Testis (tissue), 3 donors: ENCODE measurements around the gene KCTD1. TPM values are rescaled to one million over a fixed set of nuclear protein-coding genes. Genes with fewer than 3 reads are reported as not detected.

Experiments used
- DNase-seq: peaks from one replicate; pipeline ENCODE4 v3.0.0-alpha.2; 2019
- H3K27ac ChIP-seq, 2 donors: fragments of 200-600 bp; sonication (generic); one replicate each; pipeline ENCODE4 v1.5.1; 2019
- H3K27me3 ChIP-seq: fragments of 200-600 bp; sonication (generic); one replicate; pipeline ENCODE4 v1.5.1; 2019
- H3K36me3 ChIP-seq: fragments of 200-600 bp; sonication (generic); one replicate; pipeline ENCODE4 v1.5.1; 2017; ENCODE audit warnings: low read depth; ENCODE audit errors: missing control alignments
- H3K4me1 ChIP-seq: fragments of 200-600 bp; sonication (generic); one replicate; pipeline ENCODE4 v1.5.1; 2019
- H3K4me3 ChIP-seq, 2 donors: fragments of 200-600 bp; sonication (generic); one replicate each; pipeline ENCODE4 v1.5.1; 2017 to 2019
- H3K9me3 ChIP-seq: fragments of 200-600 bp; sonication (generic); one replicate; pipeline ENCODE4 v1.5.1; 2017
- CTCF ChIP-seq, 3 experiments: fragments of 450-650 bp in 2 of 3; fragments of 200-600 bp in 1 of 3; sonication (generic) in 1 of 3; IDR thresholded peaks; one replicate each; pipeline ENCODE4 v1.5.1; 2016 to 2019; ENCODE audit warnings: antibody characterized with exemption in 3 of 3, mild to moderate bottlenecking in 2 of 3, moderate library complexity in 1 of 3
- POLR2A ChIP-seq: fragments of 450-650 bp; IDR thresholded peaks from one replicate; pipeline ENCODE4 v1.6.1; 2017; ENCODE audit warnings: antibody characterized with exemption, mild to moderate bottlenecking, moderate library complexity
- WGBS, 2 donors: methylation state at CpG; one replicate each; pipeline ENCODE4 v1.1.5; 2018; 5-methylcytosine and 5-hydroxymethylcytosine counted together
- intact Hi-C: fragments of 100-400 bp; cut with DNase I; formaldehyde crosslinking; loops from one replicate; pipeline ENCODE4 v1.15.1; 2023; ENCODE audit warnings: low total_unique reads
- polyA plus RNA-seq: library from polyadenylated mRNA; stranded (reverse); fragments of 350-450 nt; fragmentation: Illumina TruSeq; extraction: RNeasy Lipid Tissue Mini Kit (QIAGEN cat#74804); gene quantifications from one replicate; pipeline ENCODE4 v1.2.3, GENCODE V29; 2014; ENCODE audit warnings: low read depth, low replicate concordance; ENCODE audit not compliant: insufficient read depth
- total RNA-seq, 2 donors: library from RNA; depleted of rRNA; stranded (reverse); fragments of >200 nt; gene quantifications; one replicate each; pipeline ENCODE4 v1.2.3, GENCODE V29; 2016

The KCTD1 gene
- total and polyA plus RNA-seq, 3 donors from 2014 or later: 13.1 to 19.9 (median 19.6) TPM

GRCh38 chr18:26459884-26460283 lies 88.5 kb downstream of the KCTD1 start:
- Histone ChIP-seq H3K36me3 (no peaks in the 10 kb centered on the region), H3K4me1 (peaks cover 5% of the 10 kb centered on the region), H3K9me3 (no peaks in the 10 kb centered on the region), H3K27me3 (no peaks in the 10 kb centered on the region), H3K4me3 (no peak overlapping the region), H3K27ac (no peak overlapping the region)
- TF ChIP-seq CTCF (IDR thresholded peaks at IDR 0.05): no peak
- no peak for TF ChIP-seq POLR2A
- no peak for DNase-seq
- 93 to 95% methylated on average over 3 of the region's 3 CpGs for WGBS, 2 donors
- intact Hi-C loops: no loop called here

GRCh38 chr18:26459340-26459739 lies 89.0 kb downstream of the KCTD1 start:
- Histone ChIP-seq H3K9me3 (no peaks in the 10 kb centered on the region), H3K27ac (no peak overlapping the region), H3K4me3 (no peak overlapping the region), H3K27me3 (no peaks in the 10 kb centered on the region), H3K36me3 (no peaks in the 10 kb centered on the region), H3K4me1 (peaks cover 5% of the 10 kb centered on the region)
- DNase-seq: no peak
- TF ChIP-seq POLR2A: no peak
- TF ChIP-seq CTCF (IDR thresholded peaks at IDR 0.05): no peak
- 96 to 97% methylated on average over 12 of the region's 12 CpGs for WGBS, 2 donors
- intact Hi-C loops: no loop called here

- no peaks in the 10 kb centered on the region for H3K27me3 ChIP-seq
- TF ChIP-seq CTCF (IDR thresholded peaks at IDR 0.05): no peak
- no peak for TF ChIP-seq POLR2A
- 77 to 85% methylated on average over 9 of the region's 9 CpGs for WGBS, 2 donors
- intact Hi-C loops: no loop called here
- H3K4me3 ChIP-seq: no peak overlapping the region
- peaks cover 5% of the 10 kb centered on the region for H3K4me1 ChIP-seq
- H3K27ac ChIP-seq: no peak overlapping the region
- no peaks in the 10 kb centered on the region for H3K9me3 ChIP-seq
- DNase-seq: no peak
- H3K36me3 ChIP-seq: no peaks in the 10 kb centered on the region
These were observed 89.7 kb downstream of the KCTD1 start for GRCh38 chr18:26458526-26459232.

DNA sequence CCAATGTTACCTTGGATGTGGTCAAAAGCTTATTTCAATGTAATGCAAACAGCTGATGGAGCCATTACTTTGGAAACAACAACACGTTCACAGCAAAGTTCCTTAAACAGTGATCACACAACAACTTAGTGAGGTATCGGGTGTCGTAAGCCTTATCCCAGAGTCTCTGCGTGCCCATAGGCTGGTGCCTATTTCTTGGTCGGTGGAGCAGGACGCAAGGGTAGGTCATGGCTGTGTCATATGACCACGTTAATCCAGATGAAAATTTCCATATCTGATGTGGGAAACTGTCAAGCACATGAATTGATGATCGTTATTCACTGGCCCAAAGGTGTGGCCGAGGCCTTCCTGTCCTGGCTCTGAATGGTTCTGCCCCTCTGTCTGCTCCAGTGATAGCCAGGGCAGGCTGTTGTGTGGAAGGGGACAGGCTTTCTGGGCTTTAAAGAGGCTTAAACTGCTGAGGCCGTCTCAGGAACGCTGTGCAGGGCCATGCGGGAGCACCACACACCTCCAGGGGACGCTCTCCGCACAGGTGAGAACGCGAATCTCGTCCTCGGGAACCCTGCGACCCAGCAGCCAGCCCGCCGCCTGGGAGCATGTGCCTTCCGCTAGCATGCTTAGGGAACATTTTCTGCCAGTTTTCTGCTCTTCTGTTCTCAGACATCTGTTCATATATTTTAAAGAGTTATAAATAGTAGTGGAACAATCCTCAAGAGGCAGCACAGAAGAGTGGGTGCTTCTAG lies 90.6 kb downstream of the KCTD1 start:
- TF ChIP-seq POLR2A (no peak), CTCF (IDR thresholded peaks at IDR 0.05) (no peak)
- H3K27ac ChIP-seq: no peak overlapping the region
- DNase-seq: no peak
- intact Hi-C loops: no loop called here
- H3K4me1 ChIP-seq: peaks cover 5% of the 10 kb centered on the region
- 81 to 86% methylated on average over 22 of the region's 22 CpGs for WGBS, 2 donors
- no peaks in the 10 kb centered on the region for H3K27me3 ChIP-seq
- H3K9me3 ChIP-seq: no peaks in the 10 kb centered on the region
- no peaks in the 10 kb centered on the region for H3K36me3 ChIP-seq
- no peak overlapping the region for H3K4me3 ChIP-seq
